ENCODE results near the gene IRGQ. TPM values are rescaled to one million over a fixed set of nuclear protein-coding genes. Genes with fewer than 3 reads are reported as not detected.
"Not testable (repeated sequence)": the region's sequence is repeated elsewhere in the genome, so short reads cannot be mapped to it uniquely, and the experiment has no call there.

Gene IRGQ
- polyA plus RNA-seq, 3 donors = 12.1 to 21.0 (median 18.3) TPM

DNA sequence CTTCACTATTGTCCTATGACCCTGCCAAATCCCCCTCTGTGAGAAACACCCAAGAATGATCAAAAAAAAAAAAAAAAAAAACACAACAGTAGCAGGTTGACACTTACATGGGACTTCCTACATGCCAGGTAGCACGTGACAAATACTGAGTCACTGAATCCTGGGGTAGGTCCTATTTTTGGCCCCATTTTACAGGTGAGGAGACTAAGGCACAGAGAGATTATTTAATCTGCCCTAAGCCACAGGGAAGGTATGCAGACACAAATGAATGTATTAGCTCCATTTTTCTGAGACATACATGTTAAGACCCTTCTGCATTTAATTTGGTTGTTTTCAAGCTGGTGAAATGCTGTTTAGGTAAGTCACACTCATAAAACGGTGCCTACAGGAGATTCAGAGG lies 47.2 kb downstream of the IRGQ start:
- no peak for DNase-seq

DNA sequence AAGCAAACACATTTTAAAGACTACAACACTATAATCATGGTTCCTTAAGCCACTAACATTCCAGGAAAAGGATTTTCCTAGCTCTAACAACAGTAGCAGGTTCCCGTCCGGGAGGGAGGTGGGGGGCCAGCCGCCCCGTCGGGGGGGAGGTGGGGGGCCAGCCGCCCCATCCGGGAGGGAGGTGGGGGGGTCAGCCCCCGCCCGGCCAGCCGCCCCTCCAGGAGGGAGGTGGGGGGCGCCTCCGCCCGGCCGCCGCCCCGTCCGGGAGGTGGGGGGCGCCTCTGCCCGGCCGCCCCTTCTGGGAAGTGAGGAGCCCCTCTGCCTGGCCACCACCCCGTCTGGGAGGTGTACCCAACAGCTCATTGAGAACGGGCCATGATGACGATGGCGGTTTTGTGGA lies 48.0 kb downstream of the IRGQ start:
- not testable (repeated sequence) for DNase-seq

DNA sequence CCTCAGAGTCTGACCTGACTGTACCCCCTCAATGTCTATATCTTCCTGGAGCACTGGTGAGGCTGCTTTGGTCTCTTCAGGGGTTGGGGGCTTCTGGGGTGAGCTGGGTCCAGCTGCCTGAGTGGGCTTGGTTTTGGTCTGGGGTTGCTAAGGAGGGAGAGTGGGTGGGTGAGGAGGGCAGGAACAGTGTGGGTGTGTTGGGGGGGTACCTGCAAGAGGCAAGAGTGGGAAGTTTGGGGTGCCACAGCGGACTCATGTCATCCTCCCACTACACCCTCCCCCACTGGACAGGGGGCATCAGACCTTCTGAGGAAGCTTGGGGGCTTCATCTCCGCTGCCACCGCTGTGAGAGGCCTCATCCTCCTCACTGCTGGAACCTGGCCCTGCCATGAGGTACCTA lies 49.4 kb downstream of the IRGQ start:
- no peak for DNase-seq

DNA sequence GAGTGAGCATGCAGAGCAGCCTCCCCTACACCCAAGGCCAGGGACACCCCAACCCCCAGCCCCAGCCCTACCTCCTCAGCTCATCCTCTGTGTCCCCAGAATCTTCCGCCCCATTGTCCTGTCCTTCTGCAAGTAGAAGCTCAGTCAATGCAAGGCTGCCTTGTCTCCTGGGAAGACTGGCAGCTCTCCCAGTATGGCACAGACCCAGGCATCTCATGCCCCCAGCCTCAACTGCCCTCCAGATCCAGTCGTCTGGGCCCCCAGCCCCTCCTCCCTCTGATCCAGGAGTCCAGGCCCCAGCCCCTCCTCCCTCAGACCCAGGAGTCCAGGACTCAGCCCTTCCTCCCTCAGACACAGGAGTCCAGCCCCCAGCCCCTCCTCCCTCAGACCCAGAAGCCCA lies 50.0 kb downstream of the IRGQ start:
- DNase-seq = no peak

DNA sequence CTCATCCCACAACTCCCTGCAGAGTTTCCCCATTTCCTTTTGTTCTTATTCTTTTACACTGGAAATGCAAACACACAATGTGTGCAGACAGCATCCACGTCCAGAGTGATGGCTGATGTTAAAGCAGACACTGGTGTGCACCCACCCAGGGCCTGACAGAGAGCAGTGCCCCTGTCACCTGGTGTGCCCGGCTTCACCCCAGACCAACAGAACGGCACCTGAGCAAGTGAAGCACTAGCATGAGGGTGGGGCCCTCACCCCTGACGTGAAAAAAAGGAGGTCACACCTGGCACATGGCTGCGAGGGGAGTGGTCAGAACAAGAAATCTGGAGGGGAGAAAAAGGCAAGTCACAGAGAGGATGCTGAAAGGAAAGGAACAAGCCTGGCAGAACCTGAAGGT lies 50.7 kb downstream of the IRGQ start:
- DNase-seq = no peak

DNA sequence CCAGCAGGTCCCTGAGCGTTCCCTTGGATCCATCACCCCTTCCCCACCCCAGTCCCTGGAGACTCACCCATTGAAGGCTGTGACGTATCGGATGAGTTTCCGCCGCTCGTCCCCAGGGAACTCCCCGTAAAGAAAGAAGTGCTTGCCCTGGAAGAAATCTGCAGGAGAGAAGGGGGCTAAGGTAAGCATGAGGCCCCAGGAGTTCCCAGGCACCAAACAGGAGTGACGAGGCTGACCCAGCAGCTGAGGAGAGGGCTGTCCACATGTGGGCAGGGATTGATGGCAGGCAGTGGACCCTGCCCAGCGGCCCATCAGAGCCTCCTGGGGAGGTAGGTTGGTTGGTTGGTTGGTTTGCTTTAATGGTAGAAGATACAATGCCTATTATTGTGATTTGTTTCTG lies 51.9 kb downstream of the IRGQ start:
- no peak for DNase-seq

DNA sequence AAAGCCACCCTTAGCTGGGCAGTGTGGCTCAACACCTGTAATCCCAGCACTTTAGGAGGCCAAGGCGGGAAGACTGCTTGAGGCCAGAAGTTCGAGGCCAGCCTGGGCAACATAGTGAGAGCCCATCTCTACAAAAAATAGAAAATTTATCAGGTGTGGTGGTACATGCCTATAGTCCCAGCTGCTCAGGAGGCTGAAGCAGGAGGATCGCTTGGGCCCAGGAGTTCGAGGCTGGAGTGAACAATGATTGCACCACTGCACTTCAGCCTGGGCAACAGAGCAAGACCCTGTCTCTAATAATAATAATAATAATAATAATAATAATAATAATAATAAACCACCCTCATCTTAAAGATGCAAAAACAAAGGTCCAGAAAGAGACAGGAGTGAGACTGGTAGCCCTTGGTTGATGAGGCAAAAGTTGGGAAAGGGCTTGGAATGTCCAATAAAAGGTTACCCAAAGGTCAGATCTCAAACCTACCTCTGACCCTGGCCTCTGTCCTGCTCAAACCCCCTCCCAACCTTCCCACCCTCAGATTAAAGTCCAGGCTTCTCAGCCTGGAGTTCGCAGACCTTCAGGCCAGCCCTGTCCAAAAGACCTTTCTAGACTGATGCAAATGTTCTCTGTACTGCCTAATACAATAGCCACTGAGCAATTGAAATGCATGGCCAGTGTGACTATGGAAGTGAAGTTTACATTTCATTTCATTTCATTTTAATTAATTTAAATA lies 53.8 kb downstream of the IRGQ start:
- no peak for DNase-seq

DNA sequence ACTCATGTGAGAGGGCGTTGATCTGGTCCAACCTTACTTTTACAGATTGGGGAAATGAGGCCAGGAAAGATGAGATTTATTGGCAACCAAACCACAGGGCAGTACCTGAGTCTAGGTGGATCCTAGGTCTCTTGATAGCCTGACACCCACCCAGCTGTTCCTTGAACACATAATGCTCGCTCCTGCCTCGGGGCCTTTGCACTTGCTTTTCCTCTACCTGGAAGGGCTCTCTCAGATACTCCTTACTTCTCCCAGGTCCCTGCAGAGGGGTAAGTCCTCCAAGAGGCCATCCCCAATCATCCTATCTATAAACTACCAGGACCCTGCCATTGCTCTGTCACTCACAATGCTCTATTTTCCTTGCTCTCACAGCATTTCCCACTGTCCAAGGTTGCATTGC lies 55.6 kb downstream of the IRGQ start:
- DNase-seq = no peak

DNA sequence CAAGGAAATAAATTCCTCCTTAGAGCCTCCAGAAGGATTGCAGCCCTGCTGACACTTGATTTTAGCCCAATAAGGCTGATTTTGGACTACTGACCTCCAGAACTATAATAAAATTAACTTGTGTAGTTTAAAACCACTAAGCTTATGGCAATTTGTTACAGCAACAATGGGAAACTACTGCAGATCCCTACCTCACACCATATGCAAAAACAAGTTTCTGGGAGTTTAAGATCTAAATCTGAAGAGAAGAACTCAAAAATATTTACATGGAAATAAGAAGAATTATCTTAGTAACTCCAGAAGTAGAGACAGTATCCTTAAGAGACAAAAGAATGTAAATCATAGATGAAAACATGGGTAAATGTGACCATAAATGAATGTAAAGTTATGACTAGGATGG lies 57.0 kb downstream of the IRGQ start:
- DNase-seq = no peak

DNA sequence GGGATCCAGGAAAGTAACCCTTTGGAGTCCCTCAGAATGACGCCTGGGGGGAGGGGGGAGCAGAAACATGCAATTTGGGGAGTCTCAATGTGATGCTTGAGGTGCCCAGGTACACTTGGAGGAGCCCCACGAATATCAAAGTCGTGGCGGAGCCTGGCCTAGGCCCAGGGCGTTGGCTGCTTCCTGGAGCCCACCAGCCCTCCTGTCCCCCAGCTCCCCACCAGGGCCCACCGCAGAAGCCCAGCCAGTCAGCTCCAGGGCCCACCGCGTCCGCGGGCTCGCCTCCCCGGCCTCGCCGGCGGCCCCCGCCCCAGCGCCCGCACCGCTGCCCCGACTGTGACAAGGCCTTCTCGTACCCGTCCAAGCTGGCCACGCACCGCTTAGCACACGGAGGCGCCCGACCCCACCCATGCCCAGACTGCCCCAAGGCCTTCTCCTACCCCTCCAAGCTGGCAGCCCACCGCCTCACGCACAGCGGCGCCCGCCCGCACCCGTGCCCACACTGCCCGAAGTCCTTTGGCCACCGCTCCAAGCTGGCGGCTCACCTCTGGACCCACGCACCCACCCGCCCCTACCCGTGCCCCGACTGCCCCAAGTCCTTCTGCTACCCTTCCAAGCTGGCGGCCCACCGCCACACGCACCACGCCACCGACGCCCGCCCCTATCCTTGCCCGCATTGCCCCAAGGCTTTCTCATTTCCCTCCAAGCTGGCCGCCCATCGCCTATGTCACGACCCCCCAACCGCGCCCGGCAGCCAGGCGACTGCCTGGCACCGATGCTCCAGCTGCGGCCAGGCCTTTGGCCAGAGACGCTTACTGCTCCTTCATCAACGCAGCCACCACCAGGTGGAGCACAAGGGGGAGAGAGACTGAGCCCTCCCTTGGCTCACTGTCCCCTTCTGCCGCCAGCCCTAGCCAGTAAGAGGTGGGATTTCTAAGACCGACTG lies 60.8 kb downstream of the IRGQ start:
- DNase-seq = no peak

Other genes starting within 250 kb of the IRGQ start
- gene CD177, start 242.4 kb downstream of the IRGQ start, polyA plus RNA-seq (ENCODE audit: insufficient read length in 3 of 3) = under 1 TPM in 2 of 3 donors, not detected in 1; 0.23 to 0.44 TPM
- gene TEX101, start 181.2 kb downstream of the IRGQ start, polyA plus RNA-seq (ENCODE audit: insufficient read length in 3 of 3) = not detected
- 1 to 10 TPM; 1.4 to 4.1 (median 2.2) TPM for gene LYPD3, start 130.5 kb downstream of the IRGQ start, polyA plus RNA-seq (ENCODE audit: insufficient read length in 3 of 3)
- 10 to 100 TPM; 10.5 to 10.9 (median 10.7) TPM for gene PHLDB3, start 91.4 kb downstream of the IRGQ start, polyA plus RNA-seq (ENCODE audit: insufficient read length in 3 of 3)
- 10 to 100 TPM; 25.5 to 30.8 (median 28.3) TPM for gene ETHE1, start 68.9 kb downstream of the IRGQ start, polyA plus RNA-seq (ENCODE audit: insufficient read length in 3 of 3)
- gene ZNF575, start 62.9 kb downstream of the IRGQ start, polyA plus RNA-seq (ENCODE audit: insufficient read length in 3 of 3) = 1 to 10 TPM; 2.7 to 3.0 (median 2.9) TPM
- gene XRCC1, start 20.6 kb downstream of the IRGQ start, polyA plus RNA-seq (ENCODE audit: insufficient read length in 3 of 3) = 10 to 100 TPM; 59.8 to 78.8 (median 71.2) TPM
- gene PINLYP, start 20.3 kb downstream of the IRGQ start, polyA plus RNA-seq (ENCODE audit: insufficient read length in 3 of 3) = 10 to 100 TPM; 16.1 to 24.2 (median 20.2) TPM
- gene ZNF576, start 461 bp upstream of the IRGQ start, polyA plus RNA-seq (ENCODE audit: insufficient read length in 3 of 3) = 10 to 100 TPM; 11.1 to 13.8 (median 12.7) TPM
- 1 to 10 TPM in 2 of 3 donors, under 1 TPM in 1; 0.48 to 2.5 (median 1.8) TPM for gene SRRM5, start 16.0 kb upstream of the IRGQ start, polyA plus RNA-seq (ENCODE audit: insufficient read length in 3 of 3)
- gene ZNF428, start 23.5 kb upstream of the IRGQ start, polyA plus RNA-seq (ENCODE audit: insufficient read length in 3 of 3) = 100 to 1,000 TPM; 107 to 138 (median 127) TPM
- gene CADM4, start 43.7 kb upstream of the IRGQ start, polyA plus RNA-seq (ENCODE audit: insufficient read length in 3 of 3) = 10 to 100 TPM; 55.2 to 64.2 (median 61.2) TPM
- 10 to 100 TPM in 1 of 3 donors, 1 to 10 TPM in 2; 8.5 to 10.1 (median 9.8) TPM for gene PLAUR, start 74.0 kb upstream of the IRGQ start, polyA plus RNA-seq (ENCODE audit: insufficient read length in 3 of 3)
- not detected for gene IRGC, start 119.9 kb upstream of the IRGQ start, polyA plus RNA-seq (ENCODE audit: insufficient read length in 3 of 3)
- gene SMG9, start 158.8 kb upstream of the IRGQ start, polyA plus RNA-seq (ENCODE audit: insufficient read length in 3 of 3) = 10 to 100 TPM; 53.0 to 62.8 (median 57.0) TPM
- 1 to 10 TPM; 1.7 to 2.3 (median 1.7) TPM for gene KCNN4, start 184.8 kb upstream of the IRGQ start, polyA plus RNA-seq (ENCODE audit: insufficient read length in 3 of 3)
- under 1 TPM; 0.53 to 0.56 (median 0.55) TPM for gene LYPD5, start 206.3 kb upstream of the IRGQ start, polyA plus RNA-seq (ENCODE audit: insufficient read length in 3 of 3)
- 10 to 100 TPM; 11.3 to 27.7 (median 22.3) TPM for gene ZNF283, start 231.2 kb upstream of the IRGQ start, polyA plus RNA-seq (ENCODE audit: insufficient read length in 3 of 3)